H1 (cell line): ENCODE measurements around the gene TMEM198. TPM values are rescaled to one million over a fixed set of nuclear protein-coding genes. Genes with fewer than 3 reads are reported as not detected.

Experiments used
- CTCF ChIA-PET: fragments of 300-600 bp; sonication (Branson Sonifier 250); formaldehyde crosslinking; loops from one replicate; lab custom pipeline; 2021; ENCODE audit not compliant: partially characterized antibody; lab: Charles Lee
- POLR2A ChIA-PET: fragments of 300-600 bp; sonication (Branson Sonifier 250); formaldehyde crosslinking; loops from one replicate; lab custom pipeline; 2021; ENCODE audit warnings: inconsistent platforms; ENCODE audit not compliant: partially characterized antibody; lab: Charles Lee
- DNase-seq, 2 experiments: peaks; one replicate each; pipeline versions ENCODE4 v3.0.0 to v3.0.0-alpha.2; 2010 to 2022; ENCODE audit warnings: low spot score in 2 of 2, low read depth in 1 of 2, mixed read lengths in 1 of 2
- FAIRE-seq: peaks from 2 replicates; lab custom pipeline; 2011; peaks lifted over from hg19 to GRCh38; lab: Jason Lieb, UNC
- H2AFZ ChIP-seq: 2 replicates; pipeline ENCODE4 v1.8.1; 2012; ENCODE audit warnings: low read length, inconsistent platforms
- H2AK5ac ChIP-seq: 2 replicates; pipeline ENCODE4 v1.6.1; 2013; ENCODE audit warnings: low read depth, low read length
- H2BK120ac ChIP-seq: replicated peaks from 2 replicates; pipeline ENCODE3; 2013; ENCODE audit warnings: low read depth, low read length, inconsistent platforms
- H2BK12ac ChIP-seq: 2 replicates; pipeline ENCODE4 v1.6.1; 2013; ENCODE audit warnings: low read depth, low read length
- H2BK15ac ChIP-seq: 2 replicates; pipeline ENCODE4 v1.6.1; 2013; ENCODE audit warnings: low read length
- H2BK20ac ChIP-seq: 2 replicates; pipeline ENCODE4 v1.6.1; 2013; ENCODE audit warnings: low read length
- H2BK5ac ChIP-seq: 2 replicates; pipeline ENCODE4 v1.6.1; 2013; ENCODE audit warnings: low read depth, low read length
- H3K14ac ChIP-seq: 2 replicates; pipeline ENCODE4 v1.6.1; 2013; ENCODE audit warnings: inconsistent platforms; ENCODE audit not compliant: insufficient read length
- H3K18ac ChIP-seq: 2 replicates; pipeline ENCODE4 v1.6.1; 2013; ENCODE audit warnings: low read length; ENCODE audit errors: extremely low read depth
- H3K23ac ChIP-seq: 2 replicates; pipeline ENCODE4 v1.6.1; 2013; ENCODE audit warnings: inconsistent platforms; ENCODE audit not compliant: insufficient read length
- H3K23me2 ChIP-seq: 2 replicates; pipeline ENCODE4 v1.6.1; 2013; ENCODE audit warnings: low read depth, low read length
- H3K27ac ChIP-seq: 2 replicates; pipeline ENCODE4 v1.6.1; 2011; ENCODE audit warnings: low read depth, low read length, inconsistent platforms
- H3K27me3 ChIP-seq, 4 experiments: replicated peaks in 1 of 4; 1 replicate in 1 of 4; 2 replicates in 3 of 4; pipeline versions ENCODE4 v1.6.1 to v1.8.1; 2011 to 2013; ENCODE audit warnings: low read length in 3 of 4, mild to moderate bottlenecking in 3 of 4, inconsistent platforms in 2 of 4, mixed read lengths in 2 of 4, moderate library complexity in 1 of 4; ENCODE audit not compliant: control insufficient read depth in 3 of 4, insufficient read depth in 3 of 4; ENCODE audit errors: extremely low read depth in 1 of 4
- H3K36me3 ChIP-seq, 4 experiments: 2 replicates each; pipeline versions ENCODE4 v1.6.1 to v1.8.1; 2011 to 2013; ENCODE audit warnings: mild to moderate bottlenecking in 4 of 4, low read length in 3 of 4, moderate library complexity in 2 of 4, control low read depth in 1 of 4, inconsistent platforms in 1 of 4; ENCODE audit not compliant: insufficient read depth in 4 of 4, control insufficient read depth in 2 of 4
- H3K4ac ChIP-seq: replicated peaks from 2 replicates; pipeline ENCODE3; 2013; ENCODE audit warnings: low read length, low read depth, mixed read lengths, inconsistent platforms; ENCODE audit not compliant: insufficient read length
- H3K4me1 ChIP-seq, 4 experiments: replicated peaks in 1 of 4; 1 replicate in 1 of 4; 2 replicates in 3 of 4; pipeline versions ENCODE4 v1.6.1 to v1.8.1; 2011 to 2013; ENCODE audit warnings: low read length in 3 of 4, inconsistent platforms in 2 of 4, mixed read lengths in 1 of 4; ENCODE audit not compliant: insufficient read depth in 4 of 4, control insufficient read depth in 3 of 4
- H3K4me2 ChIP-seq, 2 experiments: 2 replicates each; pipeline versions ENCODE4 v1.6.1 to v1.8.1; 2011 to 2013; ENCODE audit warnings: low read depth in 2 of 2, low read length in 2 of 2, control low read depth in 1 of 2, inconsistent platforms in 1 of 2, mild to moderate bottlenecking in 1 of 2; ENCODE audit not compliant: insufficient read depth in 1 of 2
- H3K4me3 ChIP-seq, 4 experiments: fragments of 200-600, 300-600 bp in 1 of 4; sonication (generic), shearing (Covaris generic), sonication (Bioruptor Twin) in 1 of 4; 2 replicates each; pipeline versions ENCODE4 v1.5.1 to v1.8.1; 2011 to 2016; ENCODE audit warnings: low read length in 4 of 4, low read depth in 3 of 4, control low read depth in 2 of 4, inconsistent platforms in 2 of 4, mild to moderate bottlenecking in 2 of 4, mixed read lengths in 1 of 4, moderate library complexity in 1 of 4; ENCODE audit not compliant: insufficient read depth in 2 of 4; ENCODE audit errors: extremely low read depth in 1 of 4
- H3K56ac ChIP-seq: replicated peaks from 2 replicates; pipeline ENCODE3; 2013; ENCODE audit warnings: low read depth, mild to moderate bottlenecking, mixed read lengths, low read length, inconsistent platforms; ENCODE audit not compliant: insufficient read length
- H3K79me1 ChIP-seq: 2 replicates; pipeline ENCODE4 v1.6.1; 2013; ENCODE audit warnings: low read depth, low read length, control low read depth
- H3K79me2 ChIP-seq, 2 experiments: 2 replicates each; pipeline versions ENCODE4 v1.6.1 to v1.8.1; 2012 to 2013; ENCODE audit warnings: low read length in 2 of 2, mild to moderate bottlenecking in 2 of 2, inconsistent platforms in 1 of 2; ENCODE audit not compliant: insufficient read depth in 2 of 2, control insufficient read depth in 1 of 2
- H3K9ac ChIP-seq, 4 experiments: replicated peaks in 1 of 4; 1 replicate in 1 of 4; 2 replicates in 3 of 4; pipeline versions ENCODE4 v1.6.1 to v1.8.1; 2011 to 2013; ENCODE audit warnings: low read depth in 3 of 4, low read length in 3 of 4, control low read depth in 2 of 4, mild to moderate bottlenecking in 2 of 4, moderate library complexity in 2 of 4, inconsistent platforms in 1 of 4; ENCODE audit errors: extremely low read depth in 1 of 4
- H3K9me3 ChIP-seq, 2 experiments: 2 replicates each; pipeline versions ENCODE4 v1.6.1 to v1.8.1; 2012 to 2013; ENCODE audit warnings: mild to moderate bottlenecking in 2 of 2, moderate library complexity in 2 of 2, control low read depth in 1 of 2, inconsistent platforms in 1 of 2, low read depth in 1 of 2, low read length in 1 of 2, mixed read lengths in 1 of 2; ENCODE audit not compliant: insufficient read depth in 2 of 2
- H4K20me1 ChIP-seq, 2 experiments: replicated peaks in 1 of 2; 2 replicates each; pipeline versions ENCODE3 to v1.8.1; 2011 to 2013; ENCODE audit warnings: inconsistent platforms in 2 of 2, low read length in 2 of 2, mild to moderate bottlenecking in 1 of 2; ENCODE audit not compliant: insufficient read depth in 2 of 2, control insufficient read depth in 1 of 2
- H4K5ac ChIP-seq: 2 replicates; pipeline ENCODE4 v1.6.1; 2013; ENCODE audit warnings: low read length, low read depth, mixed read lengths, inconsistent platforms; ENCODE audit not compliant: insufficient read length
- H4K8ac ChIP-seq: 2 replicates; pipeline ENCODE4 v1.8.0; 2013; ENCODE audit warnings: mild to moderate bottlenecking, moderate library complexity, low read length, inconsistent platforms; ENCODE audit not compliant: insufficient read depth; ENCODE audit errors: extremely low read depth
- H4K91ac ChIP-seq: replicated peaks from 2 replicates; pipeline ENCODE3; 2013; ENCODE audit warnings: low read length, mixed read lengths, inconsistent platforms; ENCODE audit not compliant: insufficient read length
- TBP ChIP-seq: IDR thresholded peaks from 2 replicates; pipeline ENCODE4 v1.6.1; 2011; ENCODE audit warnings: low read depth, low read length, improper control_type of control experiment
- USF2 ChIP-seq: IDR thresholded peaks from 2 replicates; pipeline ENCODE4 v1.6.1; 2011; ENCODE audit warnings: low read length, improper control_type of control experiment
- WGBS, 2 experiments: shearing (Covaris generic) in 1 of 2; methylation state at CpG; one replicate each; pipeline versions ENCODE4 v1.1.6 to v1.1.7; 2013 to 2015; ENCODE audit warnings: low lambda C conversion rate in 2 of 2, mixed read lengths in 2 of 2, inconsistent platforms in 1 of 2, low coverage in 1 of 2, missing lambda C conversion rate in 1 of 2; ENCODE audit not compliant: insufficient replicate concordance in 2 of 2, insufficient coverage in 1 of 2, insufficient read length in 1 of 2; ENCODE audit errors: extremely low coverage in 1 of 2, missing lambda C conversion rate in 1 of 2; 5-methylcytosine and 5-hydroxymethylcytosine counted together
- polyA plus RNA-seq, 7 experiments: library from polyadenylated mRNA; depleted of rRNA in 3 of 7; stranded (reverse) in 5 of 7; unstranded in 2 of 7; fragments of >200 nt in 5 of 7; fragments of 200-250 nt in 2 of 7; gene quantifications; 1 replicate in 5 of 7; 2 replicates in 1 of 7; 4 replicates in 1 of 7; pipeline versions ENCODE4 v1.2.1 to v1.2.3, GENCODE V29; 2011 to 2013; ENCODE audit warnings: missing spikeins in 2 of 7, mixed read lengths in 2 of 7
- total RNA-seq: library from RNA; stranded (reverse); fragmentation: NEBNext Ultra II Directional; extraction: Animal tissue kit (Norgen Biotek cat#: 25700); gene quantifications from 2 replicates; pipeline ENCODE4 v1.2.1, GENCODE V29; 2021

The TMEM198 gene
- total and polyA plus RNA-seq, 2 of the 8 experiments (the other 6 are each of a cell fraction or from before 2014, with no cell fraction given): 10.2 to 10.4 TPM

- H3K56ac ChIP-seq: no peak overlapping the region
- no peak overlapping the region; a peak in 1 of 4 replicates for H3K4me2 ChIP-seq
- H3K23me2 ChIP-seq: no peaks in the 10 kb centered on the region
- peaks cover 0 to 29% (median 11%) of the 10 kb centered on the region in 4 experiments; a peak in 6 of 8 replicates for H3K36me3 ChIP-seq
- H3K79me2 ChIP-seq: peaks cover 0 to 4% of the 10 kb centered on the region in 2 experiments; a peak in 1 of 4 replicates
- H3K14ac ChIP-seq: no peak overlapping the region
- H4K91ac ChIP-seq: peak overlapping the region; percentile 92
- TF ChIP-seq USF2 (no peak), TBP (no peak)
- WGBS, 2 experiments: 89% methylated on average over 3 of the region's 3 CpGs; no CpG with 5 or more reads in 1 of the 2 experiments
- H4K8ac ChIP-seq: peak overlapping the region; percentile 47; the same call in 1 of the 2 replicates
- ChIA-PET CTCF (interaction anchor here (0.7 to 19.7 kb wide), 43 partner anchors 8 to 207 kb away, joined by 3 to 293 read pairs (median 5); partner anchors contain the start of genes CHPF, DNPEP, INHA and OBSL1), POLR2A (interaction anchor here (1.1 to 17.5 kb wide), 7 partner anchors 9 to 75 kb away, joined by 3 to 293 read pairs (median 44); partner anchors contain the start of genes CHPF, INHA, OBSL1 and STK11IP)
- H2BK5ac ChIP-seq: peak overlapping the region; percentile 97
- 0 out of 2 replicates have a peak, but pooled peaks cover 2% of the 10 kb centered on the region for H3K79me1 ChIP-seq
- peak overlapping the region; percentile 97 for H2BK20ac ChIP-seq
- DNase-seq (no peak), FAIRE-seq (no peak)
- no peak overlapping the region for H2AFZ ChIP-seq
- peak overlapping the region; percentile 98 for H2BK15ac ChIP-seq
- H3K27ac ChIP-seq: peak overlapping the region; percentile 54; the same call in 1 of the 2 replicates
- H3K9ac ChIP-seq: no peak overlapping the region; a peak in 3 of 7 replicates
- H2AK5ac ChIP-seq: peak overlapping the region; percentile 97; the same call in 1 of the 2 replicates
- H2BK12ac ChIP-seq: peak overlapping the region; percentile 100
- no peaks in the 10 kb centered on the region for H3K9me3 ChIP-seq
- no peak overlapping the region for H4K5ac ChIP-seq
- H4K20me1 ChIP-seq: peaks cover 0 to 1% of the 10 kb centered on the region in 2 experiments
- H3K18ac ChIP-seq: peak overlapping the region; percentile 95
- peak overlapping the region; percentile 65 for H2BK120ac ChIP-seq
- no peak overlapping the region for H3K23ac ChIP-seq
- no peak overlapping the region for H3K4me3 ChIP-seq
- peak overlapping the region; percentile 98 for H3K4ac ChIP-seq
- H3K4me1 ChIP-seq: peaks cover 6 to 48% (median 41%) of the 10 kb centered on the region in 4 experiments
- no peaks in the 10 kb centered on the region for H3K27me3 ChIP-seq
Observed at GRCh38 chr2:219560893-219561178, 17.0 kb downstream of the TMEM198 start.
